Tibial nerve (tissue), 4 donors: ENCODE results near the gene CENPM. TPM values are rescaled to one million over a fixed set of nuclear protein-coding genes. Genes with fewer than 3 reads are reported as not detected.

Experiments
- DNase-seq, 2 donors: peaks; one replicate each; pipeline ENCODE4 v3.0.0-alpha.2; 2019; ENCODE audit warnings: low spot score in 2 of 2
- H3K27ac ChIP-seq, 4 donors: fragments of 200-600 bp; sonication (generic) in 3 of 4; one replicate each; pipeline ENCODE4 v1.5.1; 2017 to 2019; ENCODE audit warnings: mild to moderate bottlenecking in 1 of 4
- H3K27me3 ChIP-seq, 2 donors: fragments of 200-600 bp; sonication (generic) in 1 of 2; one replicate each; pipeline versions ENCODE4 v1.5.1 to v1.6.0; 2017 to 2019
- H3K36me3 ChIP-seq, 3 donors: fragments of 200-600 bp; sonication (generic); one replicate each; pipeline ENCODE4 v1.5.1; 2018 to 2019
- H3K4me1 ChIP-seq, 4 donors: fragments of 200-600 bp; sonication (generic) in 3 of 4; one replicate each; pipeline ENCODE4 v1.5.1; 2017 to 2019
- H3K4me3 ChIP-seq, 4 donors: fragments of 200-600 bp; sonication (generic) in 3 of 4; one replicate each; pipeline ENCODE4 v1.5.1; 2017 to 2019; ENCODE audit warnings: mild to moderate bottlenecking in 1 of 4, moderate library complexity in 1 of 4
- H3K9me3 ChIP-seq, 4 donors: fragments of 200-600 bp; sonication (generic) in 3 of 4; one replicate each; pipeline ENCODE4 v1.5.1; 2017 to 2019
- CTCF ChIP-seq, 5 experiments: fragments of 200-600 bp in 3 of 5; fragments of 450-650 bp in 2 of 5; sonication (generic) in 3 of 5; IDR thresholded peaks; one replicate each; pipeline ENCODE4 v1.5.1; 2016 to 2019; ENCODE audit warnings: antibody characterized with exemption in 5 of 5, mild to moderate bottlenecking in 3 of 5, moderate library complexity in 2 of 5
- EP300 ChIP-seq, 2 donors: sonication (generic); formaldehyde crosslinking; IDR thresholded peaks; one replicate each; pipeline ENCODE4 v1.6.1; 2017; ENCODE audit warnings: antibody characterized with exemption in 2 of 2, mild to moderate bottlenecking in 1 of 2
- POLR2A ChIP-seq, 2 donors: fragments of 450-650 bp; IDR thresholded peaks; one replicate each; pipeline ENCODE4 v1.6.1; 2017; ENCODE audit warnings: antibody characterized with exemption in 2 of 2, mild to moderate bottlenecking in 2 of 2, moderate library complexity in 2 of 2
- WGBS, 2 donors: methylation state at CpG; one replicate each; pipeline ENCODE4 v1.1.5; 2018; 5-methylcytosine and 5-hydroxymethylcytosine counted together
- total RNA-seq, 4 donors: library from RNA; depleted of rRNA; stranded (reverse); fragments of >200 nt; gene quantifications; one replicate each; pipeline ENCODE4 v1.1.0, GENCODE V29; 2016

The CENPM gene
- total RNA-seq, 4 donors from 2014 or later, result 5.0 to 5.1 TPM; not detected in 2

GRCh38 chr22:41917375-41917902 is 29.5 kb downstream of the CENPM start:
- no peak for DNase-seq
- peaks cover 0 to 45% (median 21%) of the 10 kb centered on the region in 4 donors for H3K4me1 ChIP-seq
- TF ChIP-seq CTCF (IDR thresholded peaks at IDR 0.05), result no peak
- no peak for TF ChIP-seq POLR2A (IDR thresholded peaks at IDR 0.05)
- TF ChIP-seq EP300 (IDR thresholded peaks at IDR 0.05), result no peak
- H3K4me3 ChIP-seq, result no peak overlapping the region
- H3K27ac ChIP-seq, result no peak overlapping the region
- 50 to 76% methylated on average over 10 to 11 of the region's 11 CpGs for WGBS, 2 donors
- no peaks in the 10 kb centered on the region for H3K9me3 ChIP-seq
- peaks cover 2 to 69% of the 10 kb centered on the region in 2 donors for H3K27me3 ChIP-seq
- no peaks in the 10 kb centered on the region for H3K36me3 ChIP-seq

DNA sequence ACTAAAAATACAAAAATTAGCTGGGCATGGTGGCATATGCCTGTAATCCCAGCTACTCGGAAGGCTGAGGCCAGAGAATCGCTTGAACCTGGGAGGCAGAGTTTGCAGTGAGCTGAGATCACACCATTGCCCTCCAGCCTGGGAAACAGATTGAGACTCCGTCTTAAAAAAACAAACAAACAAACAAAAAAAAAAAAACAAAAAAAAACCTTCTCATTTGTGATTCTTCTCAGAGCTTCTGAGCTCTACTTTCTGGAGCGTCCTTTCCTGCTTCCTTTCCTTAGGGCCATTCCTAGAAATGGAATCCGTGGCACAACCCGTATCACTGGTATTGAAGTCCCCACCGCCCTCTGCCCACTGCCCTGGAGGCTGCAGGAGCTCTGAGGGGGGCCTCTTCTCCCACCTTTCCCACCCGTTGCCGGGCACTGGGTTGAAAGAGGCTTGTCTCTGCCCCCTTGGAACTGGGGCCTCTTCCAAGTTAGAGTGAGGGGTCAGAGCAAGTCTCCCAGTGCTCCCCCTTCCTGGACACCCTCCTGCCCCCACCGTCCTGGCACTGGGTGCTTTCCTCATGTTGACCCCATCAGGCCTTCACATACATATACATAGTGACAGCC is 30.1 kb downstream of the CENPM start:
- no peak for DNase-seq
- Histone ChIP-seq H3K4me1 (peaks cover 0 to 45% (median 21%) of the 10 kb centered on the region in 4 donors), H3K27me3 (peaks cover 3 to 75% of the 10 kb centered on the region in 2 donors), H3K9me3 (no peaks in the 10 kb centered on the region), H3K27ac (no peak overlapping the region), H3K36me3 (no peaks in the 10 kb centered on the region), H3K4me3 (no peak overlapping the region)
- TF ChIP-seq CTCF (IDR thresholded peaks at IDR 0.05), result no peak
- TF ChIP-seq POLR2A (IDR thresholded peaks at IDR 0.05), result no peak
- no peak for TF ChIP-seq EP300 (IDR thresholded peaks at IDR 0.05)
- 63 to 73% methylated on average over 10 of the region's 10 CpGs for WGBS, 2 donors

DNA sequence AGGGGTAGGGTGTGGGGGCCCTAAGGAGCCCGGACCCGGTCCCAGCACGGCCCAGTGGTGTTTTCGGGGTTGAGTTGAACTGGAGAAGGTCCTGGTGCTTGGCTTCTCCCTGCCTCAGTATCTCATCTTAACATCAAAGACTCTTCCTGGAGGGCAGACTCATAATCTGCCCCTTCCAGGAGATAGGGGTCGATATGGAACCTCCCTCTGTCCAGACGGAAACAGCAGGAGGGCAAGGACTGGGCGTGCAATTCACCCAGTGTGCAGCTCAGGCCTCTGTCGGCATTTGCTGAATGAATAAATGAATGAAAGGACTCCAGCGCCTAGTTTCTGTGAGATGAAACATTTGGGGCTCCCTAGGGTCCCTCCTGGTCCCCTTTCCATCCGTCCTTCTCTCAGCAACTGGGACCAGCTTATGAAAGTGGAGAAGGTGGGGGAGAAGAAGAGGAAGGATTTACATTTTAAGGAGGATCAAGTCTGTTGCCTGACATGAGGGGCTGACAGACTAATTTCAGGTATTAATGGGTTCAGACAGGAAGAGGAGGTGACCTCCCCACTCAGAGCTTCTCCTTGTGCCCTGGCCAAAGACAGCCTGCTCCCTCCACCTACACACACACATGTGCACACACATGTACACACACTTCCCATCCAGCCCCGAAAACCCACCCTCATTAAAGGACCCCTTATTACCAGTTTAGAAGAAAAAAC is 31.0 kb downstream of the CENPM start:
- Histone ChIP-seq H3K4me1 (peaks cover 0 to 51% (median 25%) of the 10 kb centered on the region in 4 donors), H3K36me3 (no peaks in the 10 kb centered on the region), H3K9me3 (no peaks in the 10 kb centered on the region), H3K27me3 (peaks cover 8 to 84% of the 10 kb centered on the region in 2 donors), H3K27ac (no peak overlapping the region), H3K4me3 (no peak overlapping the region)
- TF ChIP-seq CTCF (IDR thresholded peaks at IDR 0.05) (no peak), EP300 (IDR thresholded peaks at IDR 0.05) (no peak), POLR2A (IDR thresholded peaks at IDR 0.05) (no peak)
- WGBS, 2 donors, result 43 to 64% methylated on average over 11 of the region's 11 CpGs
- DNase-seq, result no peak

DNA sequence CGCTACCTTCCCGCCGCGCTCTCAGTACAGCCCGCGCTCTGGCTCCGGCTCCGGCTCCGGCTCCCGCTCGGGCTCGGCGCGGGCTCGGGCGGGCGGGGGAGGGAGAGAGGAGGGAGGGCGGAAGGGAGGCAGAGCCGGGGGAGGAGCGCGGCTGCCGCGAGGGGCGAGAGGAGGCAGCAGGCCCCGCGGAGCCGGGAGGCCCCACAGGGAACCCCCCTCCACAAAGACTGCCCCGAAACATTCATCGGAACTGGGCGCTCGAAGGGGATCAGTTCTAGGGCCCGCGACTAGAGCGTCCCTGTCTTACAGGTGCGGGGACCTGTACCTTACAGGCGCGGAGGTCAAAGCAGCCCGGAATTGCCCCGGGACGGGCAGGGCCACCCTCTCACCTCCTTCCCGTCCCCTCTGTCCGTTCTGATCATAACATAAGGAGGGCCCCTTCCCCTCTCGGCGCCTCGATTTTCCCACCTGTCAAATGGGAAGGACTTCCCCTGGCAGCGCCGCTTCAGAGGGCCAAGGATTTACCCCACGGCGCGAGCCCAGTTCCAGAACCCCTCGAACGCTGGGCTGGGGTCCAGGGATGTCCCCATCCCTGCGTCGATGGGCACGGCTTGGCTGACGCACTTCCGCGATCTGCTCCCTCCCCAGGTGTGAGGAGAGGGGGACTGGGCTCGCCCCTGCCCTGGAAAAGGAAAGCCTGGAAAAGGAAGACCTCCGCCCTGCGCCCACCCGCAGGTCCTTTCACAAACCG is 31.7 kb downstream of the CENPM start, which contains the start of gene SHISA8:
Gene SHISA8 (minus strand): TSS at position 40 of the 751 bp plus-strand sequence. CDS start 407 bp downstream, outside the sequence.
- H3K4me3 ChIP-seq, result peak within 1 kb of the TSS in 3 of 4 donors; percentile 9 to 51 (median 31)
- peaks cover 0 to 55% (median 29%) of the 10 kb centered on the region in 4 donors for H3K4me1 ChIP-seq
- TF ChIP-seq POLR2A (IDR thresholded peaks at IDR 0.05) (no peak), CTCF (IDR thresholded peaks at IDR 0.05) (no peak), EP300 (IDR thresholded peaks at IDR 0.05) (no peak)
- H3K9me3 ChIP-seq, result no peaks in the 10 kb centered on the region
- WGBS, 2 donors, result 5 to 10% methylated on average over 30 to 58 of the region's 63 CpGs
- no peaks in the 10 kb centered on the region for H3K36me3 ChIP-seq
- H3K27ac ChIP-seq, result no peak within 1 kb of the TSS
- peak in 1 of 2 donors; percentile 26 for DNase-seq
- H3K27me3 ChIP-seq, result peaks cover 8 to 91% of the 10 kb centered on the region in 2 donors
